Measurements from ENCODE around the gene PNPLA4. TPM values are rescaled to one million over a fixed set of nuclear protein-coding genes. Genes with fewer than 3 reads are reported as not detected.

PNPLA4 gene
- total and polyA plus RNA-seq, 4 donors, result 10.1 to 28.3 (median 15.4) TPM

DNA sequence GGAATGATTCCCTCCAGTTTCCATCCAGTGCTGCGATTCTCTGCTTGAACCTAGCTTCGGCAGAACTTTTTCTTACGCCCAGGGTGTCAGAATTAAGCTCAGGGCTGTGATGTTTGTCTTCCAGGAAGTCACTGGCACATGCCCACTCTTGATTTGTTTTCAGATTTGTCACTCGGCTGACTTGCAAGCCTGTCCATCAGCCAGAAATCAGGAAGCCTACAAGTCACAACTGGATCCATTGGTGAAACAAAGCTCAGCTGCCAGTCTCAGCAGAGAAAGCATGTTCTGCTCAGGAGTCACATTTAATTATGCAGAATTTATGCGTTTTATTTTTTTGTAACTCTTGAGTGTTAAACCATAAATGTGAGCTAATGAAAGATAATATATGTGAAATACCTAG lies 38.2 kb upstream of the PNPLA4 start:
- Histone ChIP-seq H3K9me3 (ENCODE audit: control insufficient read depth in 4 of 4, low read length in 3 of 4) (no peaks in the 10 kb centered on the region), H3K4me3 (ENCODE audit: low read depth in 1 of 3, low read length in 3 of 3) (no peak overlapping the region)
- WGBS, result 95% methylated on average over 5 of the region's 5 CpGs

More for the DNA sequence above, 38.2 kb upstream of the PNPLA4 start:
- no peak for DNase-seq (ENCODE audit: low spot score)
- TF ChIP-seq RXRA (IDR thresholded peaks at IDR 0.05), result no peak
- no peak for TF ChIP-seq JUND (IDR thresholded peaks at IDR 0.05)
- TF ChIP-seq TAF1 (conservative IDR thresholded peaks at IDR 0.05), result no peak
- no peak for TF ChIP-seq GABPA (IDR thresholded peaks at IDR 0.05 in 1 of 2, conservative IDR thresholded peaks at IDR 0.05 in 1 of 2)
- no peak for TF ChIP-seq SP1 (IDR thresholded peaks at IDR 0.05)
- TF ChIP-seq FOXA1 (IDR thresholded peaks at IDR 0.05), result no peak
- TF ChIP-seq HNF4G (IDR thresholded peaks at IDR 0.05), result no peak
- TF ChIP-seq YY1 (IDR thresholded peaks at IDR 0.05), result no peak
- TF ChIP-seq HNF4A (conservative IDR thresholded peaks at IDR 0.05), result no peak
- TF ChIP-seq, protein P1, sequence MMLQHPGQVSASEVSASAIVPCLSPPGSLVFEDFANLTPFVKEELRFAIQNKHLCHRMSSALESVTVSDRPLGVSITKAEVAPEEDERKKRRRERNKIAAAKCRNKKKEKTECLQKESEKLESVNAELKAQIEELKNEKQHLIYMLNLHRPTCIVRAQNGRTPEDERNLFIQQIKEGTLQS (IDR thresholded peaks at IDR 0.05), result no peak
- TF ChIP-seq, protein P2, sequence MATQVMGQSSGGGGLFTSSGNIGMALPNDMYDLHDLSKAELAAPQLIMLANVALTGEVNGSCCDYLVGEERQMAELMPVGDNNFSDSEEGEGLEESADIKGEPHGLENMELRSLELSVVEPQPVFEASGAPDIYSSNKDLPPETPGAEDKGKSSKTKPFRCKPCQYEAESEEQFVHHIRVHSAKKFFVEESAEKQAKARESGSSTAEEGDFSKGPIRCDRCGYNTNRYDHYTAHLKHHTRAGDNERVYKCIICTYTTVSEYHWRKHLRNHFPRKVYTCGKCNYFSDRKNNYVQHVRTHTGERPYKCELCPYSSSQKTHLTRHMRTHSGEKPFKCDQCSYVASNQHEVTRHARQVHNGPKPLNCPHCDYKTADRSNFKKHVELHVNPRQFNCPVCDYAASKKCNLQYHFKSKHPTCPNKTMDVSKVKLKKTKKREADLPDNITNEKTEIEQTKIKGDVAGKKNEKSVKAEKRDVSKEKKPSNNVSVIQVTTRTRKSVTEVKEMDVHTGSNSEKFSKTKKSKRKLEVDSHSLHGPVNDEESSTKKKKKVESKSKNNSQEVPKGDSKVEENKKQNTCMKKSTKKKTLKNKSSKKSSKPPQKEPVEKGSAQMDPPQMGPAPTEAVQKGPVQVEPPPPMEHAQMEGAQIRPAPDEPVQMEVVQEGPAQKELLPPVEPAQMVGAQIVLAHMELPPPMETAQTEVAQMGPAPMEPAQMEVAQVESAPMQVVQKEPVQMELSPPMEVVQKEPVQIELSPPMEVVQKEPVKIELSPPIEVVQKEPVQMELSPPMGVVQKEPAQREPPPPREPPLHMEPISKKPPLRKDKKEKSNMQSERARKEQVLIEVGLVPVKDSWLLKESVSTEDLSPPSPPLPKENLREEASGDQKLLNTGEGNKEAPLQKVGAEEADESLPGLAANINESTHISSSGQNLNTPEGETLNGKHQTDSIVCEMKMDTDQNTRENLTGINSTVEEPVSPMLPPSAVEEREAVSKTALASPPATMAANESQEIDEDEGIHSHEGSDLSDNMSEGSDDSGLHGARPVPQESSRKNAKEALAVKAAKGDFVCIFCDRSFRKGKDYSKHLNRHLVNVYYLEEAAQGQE (IDR thresholded peaks at IDR 0.05), result no peak
- TF ChIP-seq, protein P3, sequence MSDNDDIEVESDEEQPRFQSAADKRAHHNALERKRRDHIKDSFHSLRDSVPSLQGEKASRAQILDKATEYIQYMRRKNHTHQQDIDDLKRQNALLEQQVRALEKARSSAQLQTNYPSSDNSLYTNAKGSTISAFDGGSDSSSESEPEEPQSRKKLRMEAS (IDR thresholded peaks at IDR 0.05), result no peak
- TF ChIP-seq RAD21 (IDR thresholded peaks at IDR 0.05), result no peak
- TF ChIP-seq EGR1 (IDR thresholded peaks at IDR 0.05; ENCODE audit: low read depth in 2 of 2), result no peak
- TF ChIP-seq NR2F2 (IDR thresholded peaks at IDR 0.05), result no peak
- TF ChIP-seq FOXA2 (IDR thresholded peaks at IDR 0.05), result no peak
- TF ChIP-seq, protein P4, sequence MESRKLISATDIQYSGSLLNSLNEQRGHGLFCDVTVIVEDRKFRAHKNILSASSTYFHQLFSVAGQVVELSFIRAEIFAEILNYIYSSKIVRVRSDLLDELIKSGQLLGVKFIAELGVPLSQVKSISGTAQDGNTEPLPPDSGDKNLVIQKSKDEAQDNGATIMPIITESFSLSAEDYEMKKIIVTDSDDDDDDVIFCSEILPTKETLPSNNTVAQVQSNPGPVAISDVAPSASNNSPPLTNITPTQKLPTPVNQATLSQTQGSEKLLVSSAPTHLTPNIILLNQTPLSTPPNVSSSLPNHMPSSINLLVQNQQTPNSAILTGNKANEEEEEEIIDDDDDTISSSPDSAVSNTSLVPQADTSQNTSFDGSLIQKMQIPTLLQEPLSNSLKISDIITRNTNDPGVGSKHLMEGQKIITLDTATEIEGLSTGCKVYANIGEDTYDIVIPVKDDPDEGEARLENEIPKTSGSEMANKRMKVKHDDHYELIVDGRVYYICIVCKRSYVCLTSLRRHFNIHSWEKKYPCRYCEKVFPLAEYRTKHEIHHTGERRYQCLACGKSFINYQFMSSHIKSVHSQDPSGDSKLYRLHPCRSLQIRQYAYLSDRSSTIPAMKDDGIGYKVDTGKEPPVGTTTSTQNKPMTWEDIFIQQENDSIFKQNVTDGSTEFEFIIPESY (IDR thresholded peaks at IDR 0.05), result no peak
- TF ChIP-seq, protein P5, sequence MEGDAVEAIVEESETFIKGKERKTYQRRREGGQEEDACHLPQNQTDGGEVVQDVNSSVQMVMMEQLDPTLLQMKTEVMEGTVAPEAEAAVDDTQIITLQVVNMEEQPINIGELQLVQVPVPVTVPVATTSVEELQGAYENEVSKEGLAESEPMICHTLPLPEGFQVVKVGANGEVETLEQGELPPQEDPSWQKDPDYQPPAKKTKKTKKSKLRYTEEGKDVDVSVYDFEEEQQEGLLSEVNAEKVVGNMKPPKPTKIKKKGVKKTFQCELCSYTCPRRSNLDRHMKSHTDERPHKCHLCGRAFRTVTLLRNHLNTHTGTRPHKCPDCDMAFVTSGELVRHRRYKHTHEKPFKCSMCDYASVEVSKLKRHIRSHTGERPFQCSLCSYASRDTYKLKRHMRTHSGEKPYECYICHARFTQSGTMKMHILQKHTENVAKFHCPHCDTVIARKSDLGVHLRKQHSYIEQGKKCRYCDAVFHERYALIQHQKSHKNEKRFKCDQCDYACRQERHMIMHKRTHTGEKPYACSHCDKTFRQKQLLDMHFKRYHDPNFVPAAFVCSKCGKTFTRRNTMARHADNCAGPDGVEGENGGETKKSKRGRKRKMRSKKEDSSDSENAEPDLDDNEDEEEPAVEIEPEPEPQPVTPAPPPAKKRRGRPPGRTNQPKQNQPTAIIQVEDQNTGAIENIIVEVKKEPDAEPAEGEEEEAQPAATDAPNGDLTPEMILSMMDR (IDR thresholded peaks at IDR 0.05; ENCODE audit: low read depth, low read length, missing input control), result no peak
- Histone ChIP-seq H3K9ac (ENCODE audit: low read depth in 1 of 2, low read length in 2 of 2) (no peak overlapping the region), H3K36me3 (ENCODE audit: control insufficient read depth in 4 of 4, insufficient read depth in 3 of 4, low read depth in 1 of 4, low read length in 3 of 4) (peaks cover 0 to 1% (median 0%) of the 10 kb centered on the region in 4 donors), H3K4me1 (ENCODE audit: control insufficient read depth in 4 of 4, insufficient read depth in 4 of 4, low read length in 3 of 4) (no peaks in the 10 kb centered on the region), H3K27ac (ENCODE audit: low read depth in 1 of 2, low read length in 2 of 2) (no peak overlapping the region), H3K27me3 (ENCODE audit: control insufficient read depth in 4 of 4, insufficient read depth in 4 of 4, low read length in 3 of 4) (no peaks in the 10 kb centered on the region)

Measured in liver (tissue), 9 donors.